Hepatocyte (in vitro differentiated cells): ENCODE data around the gene MTHFS.

Experiments used
- CTCF ChIP-seq: fragments of 200-600 bp; sonication (generic); IDR thresholded peaks from 2 replicates; pipeline ENCODE4 v1.5.1; 2016; ENCODE audit warnings: antibody characterized with exemption, mild to moderate bottlenecking; ENCODE audit not compliant: poor library complexity
- EZH2phosphoT487 ChIP-seq: fragments of 200-600 bp; sonication (generic); IDR thresholded peaks from one replicate; pipeline ENCODE4 v1.6.1; 2018; ENCODE audit warnings: antibody characterized with exemption, mild to moderate bottlenecking, low read depth, moderate library complexity; ENCODE audit not compliant: unreplicated experiment, severe bottlenecking

DNA sequence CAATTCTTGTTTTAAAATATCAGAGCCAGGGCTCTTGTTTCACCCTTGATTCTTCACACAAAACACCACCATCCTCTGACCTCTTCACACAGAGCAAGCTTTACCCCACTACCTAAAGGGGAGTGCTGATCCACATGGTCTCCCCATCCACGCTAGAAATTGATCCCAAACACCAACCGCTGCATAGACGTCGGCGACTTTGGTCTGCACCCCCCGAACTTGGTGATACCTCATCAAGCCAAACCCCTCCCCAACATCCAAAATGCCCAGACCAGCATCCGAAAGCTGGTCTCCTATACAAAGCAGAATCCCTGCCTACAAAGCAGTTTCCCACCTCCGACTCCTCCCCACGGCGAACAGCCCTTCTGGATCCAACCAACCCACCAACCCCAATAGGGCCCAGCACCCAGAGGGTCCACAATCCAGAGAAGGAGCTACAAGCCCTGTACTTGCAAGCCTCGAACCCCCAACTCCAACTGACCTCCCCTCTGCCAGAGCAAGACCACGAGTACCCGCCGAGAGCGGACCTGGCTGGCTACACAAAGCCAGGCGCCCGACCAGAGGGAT, 25.8 kb upstream of the MTHFS start:
- TF ChIP-seq CTCF = no peak
- no peak for TF ChIP-seq EZH2phosphoT487
